Cerebellar nuclear complex (tissue), 1 donor: ENCODE measurements around the gene LPP.
"Not testable (repeated sequence)": the region's sequence is repeated elsewhere in the genome, so short reads cannot be mapped to it uniquely, and the experiment has no call there.

ENCODE experiments used
- DNase-seq, 2 experiments: peaks; one replicate each; lab custom pipeline; 2025; lab: John Stamatoyannopoulos, UW

LPP gene

GRCh38 chr3:188635258-188636042, 481.5 kb downstream of the LPP start:
- DNase-seq: no peak

- not testable (repeated sequence) for DNase-seq
Measured at GRCh38 chr3:188636292-188636691, 482.3 kb downstream of the LPP start.

GRCh38 chr3:188641076-188641475, 487.1 kb downstream of the LPP start:
- DNase-seq: no peak

- no peak for DNase-seq
Measured at GRCh38 chr3:188643736-188644135, 489.8 kb downstream of the LPP start.

- DNase-seq: no peak
Measured at GRCh38 chr3:188646592-188646991, 492.6 kb downstream of the LPP start.

- DNase-seq: no peak
Measured at GRCh38 chr3:188647237-188647636, 493.3 kb downstream of the LPP start.

GRCh38 chr3:188649521-188649920, 495.6 kb downstream of the LPP start:
- DNase-seq: no peak

- DNase-seq: peak; percentile 6 to 38
Measured at GRCh38 chr3:188656196-188656982, 502.4 kb downstream of the LPP start.

GRCh38 chr3:188658606-188659005, 504.6 kb downstream of the LPP start:
- DNase-seq: peak in 1 of 2 experiments; percentile 13

- DNase-seq: no peak
Measured at GRCh38 chr3:188659449-188660090, 505.6 kb downstream of the LPP start.

GRCh38 chr3:188660415-188660814, 506.5 kb downstream of the LPP start:
- DNase-seq: no peak

- no peak for DNase-seq
Measured at GRCh38 chr3:188661806-188662205, 507.8 kb downstream of the LPP start.

GRCh38 chr3:188662214-188662613, 508.3 kb downstream of the LPP start:
- no peak for DNase-seq

- DNase-seq: no peak
Measured at GRCh38 chr3:188662795-188663194, 508.8 kb downstream of the LPP start.

GRCh38 chr3:188663839-188664238, 509.9 kb downstream of the LPP start:
- no peak for DNase-seq

GRCh38 chr3:188664795-188665194, 510.8 kb downstream of the LPP start:
- no peak for DNase-seq

- no peak for DNase-seq
Measured at GRCh38 chr3:188667926-188668325, 514.0 kb downstream of the LPP start.

- DNase-seq: no peak
Measured at GRCh38 chr3:188670446-188670845, 516.5 kb downstream of the LPP start.

- no peak for DNase-seq
Measured at GRCh38 chr3:188671971-188672370, 518.0 kb downstream of the LPP start.

GRCh38 chr3:188672840-188673239, 518.9 kb downstream of the LPP start:
- no peak for DNase-seq

- DNase-seq: no peak
Measured at GRCh38 chr3:188673646-188674186, 519.8 kb downstream of the LPP start.

- DNase-seq: no peak
Measured at GRCh38 chr3:188674595-188674994, 520.6 kb downstream of the LPP start.
